ENCODE data around the gene CDH22. TPM values are rescaled to one million over a fixed set of nuclear protein-coding genes. Genes with fewer than 3 reads are reported as not detected.

The CDH22 gene
- total RNA-seq, 1 experiment from 2014 or later: not detected

GRCh38 chr20:46246559-46246958 is 61.7 kb downstream of the CDH22 start:
- Histone ChIP-seq H3K4me3 (ENCODE audit: low read depth in 2 of 2, low read length in 2 of 2) (no peak overlapping the region), H3K9me3 (ENCODE audit: control insufficient read depth, insufficient read depth, low read depth, low read length) (no peaks in the 10 kb centered on the region), H3K36me3 (ENCODE audit: control insufficient read depth, insufficient read depth, low read length) (no peaks in the 10 kb centered on the region), H3K27ac (ENCODE audit: low read length) (no peak overlapping the region), H3K4me1 (ENCODE audit: control insufficient read depth, insufficient read depth, low read length) (no peaks in the 10 kb centered on the region), H3K27me3 (ENCODE audit: control insufficient read depth, insufficient read depth, low read length) (no peaks in the 10 kb centered on the region; the same call in none of the 2 replicates)
- ATAC-seq (no peak), DNase-seq (ENCODE audit: low read depth, low spot score) (no peak)
- CTCF ChIA-PET: no interaction called here
- in situ Hi-C loops (cut with HindIII; ENCODE audit: low pct_unique_long_range_greater_than_20kb, low sequenced_read_pairs) (no loop called here), intact Hi-C loops (cut with micrococcal nuclease; ENCODE audit: unreplicated experiment) (no loop called here)
- no TSS peak for BruUV-seq (replicated peaks)
- TF ChIP-seq CTCF (IDR thresholded peaks at IDR 0.05): no peak
- POLR2A ChIA-PET: no interaction called here

- BruUV-seq (replicated peaks): no TSS peak
- no peak for ATAC-seq
- ChIA-PET POLR2A (no interaction called here), CTCF (no interaction called here)
- Histone ChIP-seq H3K36me3 (ENCODE audit: control insufficient read depth, insufficient read depth, low read length) (no peaks in the 10 kb centered on the region), H3K9me3 (ENCODE audit: control insufficient read depth, insufficient read depth, low read depth, low read length) (no peaks in the 10 kb centered on the region), H3K27me3 (ENCODE audit: control insufficient read depth, insufficient read depth, low read length) (no peaks in the 10 kb centered on the region; the same call in none of the 2 replicates), H3K4me1 (ENCODE audit: control insufficient read depth, insufficient read depth, low read length) (no peaks in the 10 kb centered on the region), H3K27ac (ENCODE audit: low read length) (no peak overlapping the region), H3K4me3 (ENCODE audit: low read depth in 2 of 2, low read length in 2 of 2) (no peak overlapping the region)
- in situ Hi-C loops (cut with HindIII; ENCODE audit: low pct_unique_long_range_greater_than_20kb, low sequenced_read_pairs): no loop called here
- intact Hi-C loops (cut with micrococcal nuclease; ENCODE audit: unreplicated experiment): no loop called here
- no peak for TF ChIP-seq SIN3A (IDR thresholded peaks at IDR 0.05; ENCODE audit: borderline replicate concordance, insufficient read depth, low read depth, low read length)
- no peak for DNase-seq (ENCODE audit: low read depth, low spot score)
Measured at GRCh38 chr20:46243707-46244628, 64.3 kb downstream of the CDH22 start.

- intact Hi-C loops (cut with micrococcal nuclease; ENCODE audit: unreplicated experiment) (no loop called here), in situ Hi-C loops (cut with HindIII; ENCODE audit: low pct_unique_long_range_greater_than_20kb, low sequenced_read_pairs) (no loop called here)
- Histone ChIP-seq H3K36me3 (ENCODE audit: control insufficient read depth, insufficient read depth, low read length) (no peaks in the 10 kb centered on the region), H3K4me1 (ENCODE audit: control insufficient read depth, insufficient read depth, low read length) (no peaks in the 10 kb centered on the region), H3K27me3 (ENCODE audit: control insufficient read depth, insufficient read depth, low read length) (no peaks in the 10 kb centered on the region; the same call in none of the 2 replicates), H3K9me3 (ENCODE audit: control insufficient read depth, insufficient read depth, low read depth, low read length) (no peaks in the 10 kb centered on the region), H3K27ac (ENCODE audit: low read length) (no peak overlapping the region), H3K4me3 (ENCODE audit: low read depth in 2 of 2, low read length in 2 of 2) (no peak overlapping the region)
- ChIA-PET POLR2A (no interaction called here), CTCF (no interaction called here)
- no peak for TF ChIP-seq TCF7L2 (IDR thresholded peaks at IDR 0.05; ENCODE audit: low read depth, low read length)
- TF ChIP-seq POLR2AphosphoS5 (IDR thresholded peaks at IDR 0.05; ENCODE audit: low read depth, low read length): no peak
- no peak for TF ChIP-seq REST (IDR thresholded peaks at IDR 0.05; ENCODE audit: insufficient read depth in 1 of 2, low read depth in 2 of 2, low read length in 1 of 2)
- TF ChIP-seq SIN3A (IDR thresholded peaks at IDR 0.05; ENCODE audit: borderline replicate concordance, insufficient read depth, low read depth, low read length): no peak
- no peak for TF ChIP-seq CTCF (IDR thresholded peaks at IDR 0.05)
- ATAC-seq (no peak), DNase-seq (ENCODE audit: low read depth, low spot score) (no peak)
- BruUV-seq (replicated peaks): no TSS peak
Measured at GRCh38 chr20:46242390-46242789, 65.9 kb downstream of the CDH22 start.
